ENCODE measurements around the gene SLC13A1. TPM values are rescaled to one million over a fixed set of nuclear protein-coding genes. Genes with fewer than 3 reads are reported as not detected.

The SLC13A1 gene
- total RNA-seq, 1 experiment from 2014 or later = not detected

DNA sequence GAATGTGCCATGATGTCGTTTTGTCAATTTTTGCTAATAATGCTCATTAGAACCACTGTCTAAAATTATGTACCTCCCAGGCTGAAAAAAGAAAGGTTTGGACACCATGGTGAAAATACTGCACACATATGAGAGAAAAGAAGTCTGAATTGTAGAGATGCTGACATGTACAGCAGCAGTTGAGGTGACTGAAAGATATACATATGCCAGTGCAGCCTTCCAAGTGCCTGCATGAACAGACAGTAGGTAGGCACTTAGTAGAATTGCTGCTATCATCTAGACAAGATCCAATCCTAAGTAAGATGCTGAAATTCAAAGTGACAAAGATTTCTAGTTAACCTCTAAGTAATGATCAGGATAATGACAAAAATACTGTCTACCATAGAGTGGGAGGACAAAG is 86.9 kb downstream of the SLC13A1 start:
- no peak for TF ChIP-seq CTCF (IDR thresholded peaks at IDR 0.05; ENCODE audit: unreplicated experiment)
- ChIA-PET CTCF (no interaction called here), POLR2A (no interaction called here)
- no peaks in the 10 kb centered on the region for H3K27me3 Mint-ChIP-seq (ENCODE audit: insufficient read depth, unreplicated experiment)
- intact Hi-C loops (cut with micrococcal nuclease) = no loop called here
- H3K36me3 Mint-ChIP-seq (ENCODE audit: insufficient read depth, unreplicated experiment) = no peaks in the 10 kb centered on the region
- no peak overlapping the region for H3K27ac Mint-ChIP-seq (ENCODE audit: low read depth, unreplicated experiment)
- BruUV-seq (replicated peaks) = no TSS peak
- H3K4me1 Mint-ChIP-seq (ENCODE audit: insufficient read depth, unreplicated experiment) = no peaks in the 10 kb centered on the region
- peaks cover 8% of the 10 kb centered on the region for H3K9me3 Mint-ChIP-seq (ENCODE audit: unreplicated experiment)
- DNase-seq (ENCODE audit: unreplicated experiment) = no peak
- H3K4me3 Mint-ChIP-seq (ENCODE audit: unreplicated experiment) = no peak overlapping the region

DNA sequence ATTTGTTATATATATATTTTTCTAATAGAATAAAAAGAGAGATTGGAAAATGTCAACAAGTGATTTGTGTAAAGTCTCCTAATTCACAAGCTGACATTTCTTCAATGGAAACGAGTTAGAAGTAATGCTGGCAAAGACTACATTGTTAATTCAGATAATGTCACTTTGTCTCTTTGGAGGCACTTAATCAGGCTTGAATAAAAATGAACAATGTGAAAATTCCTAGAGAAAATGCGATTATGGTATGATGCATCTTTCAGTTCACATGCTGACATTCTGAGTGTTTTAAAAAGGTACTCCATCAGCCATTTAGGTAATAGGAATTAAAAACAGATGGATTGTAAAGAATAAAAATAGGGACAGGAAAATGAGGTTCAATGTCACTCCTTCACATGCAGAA is 100.1 kb downstream of the SLC13A1 start:
- Mint-ChIP-seq H3K9me3 (ENCODE audit: unreplicated experiment) (no peaks in the 10 kb centered on the region), H3K27me3 (ENCODE audit: insufficient read depth, unreplicated experiment) (peaks cover 16% of the 10 kb centered on the region), H3K4me3 (ENCODE audit: unreplicated experiment) (no peak overlapping the region), H3K36me3 (ENCODE audit: insufficient read depth, unreplicated experiment) (no peaks in the 10 kb centered on the region), H3K27ac (ENCODE audit: low read depth, unreplicated experiment) (no peak overlapping the region), H3K4me1 (ENCODE audit: insufficient read depth, unreplicated experiment) (no peaks in the 10 kb centered on the region)
- CTCF ChIA-PET = no interaction called here
- BruUV-seq (replicated peaks) = no TSS peak
- TF ChIP-seq CTCF (IDR thresholded peaks at IDR 0.05; ENCODE audit: unreplicated experiment) = no peak
- POLR2A ChIA-PET = no interaction called here
- intact Hi-C loops (cut with micrococcal nuclease) = no loop called here
- no peak for DNase-seq (ENCODE audit: unreplicated experiment)

DNA sequence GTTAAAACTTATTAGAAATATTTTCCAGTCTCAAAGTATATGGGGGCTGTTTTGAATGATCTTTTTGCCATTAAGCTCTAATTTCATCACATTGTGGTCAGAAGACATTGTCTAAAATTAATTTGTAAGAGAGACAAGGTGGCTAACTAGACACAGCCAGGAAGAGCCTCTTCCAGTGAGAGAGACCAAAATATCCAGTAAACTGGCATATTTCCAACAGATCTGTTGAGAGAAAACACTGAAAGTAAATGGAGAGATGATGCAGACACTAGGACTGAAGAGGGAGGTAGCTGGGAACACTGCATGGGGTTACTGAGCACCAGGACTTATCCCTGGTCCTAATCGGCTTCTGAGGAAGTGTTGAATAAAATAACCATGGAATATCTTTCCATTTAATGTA is 102.8 kb downstream of the SLC13A1 start:
- no peak for TF ChIP-seq CTCF (IDR thresholded peaks at IDR 0.05; ENCODE audit: unreplicated experiment)
- Mint-ChIP-seq H3K9me3 (ENCODE audit: unreplicated experiment) (no peaks in the 10 kb centered on the region), H3K27ac (ENCODE audit: low read depth, unreplicated experiment) (no peak overlapping the region), H3K36me3 (ENCODE audit: insufficient read depth, unreplicated experiment) (no peaks in the 10 kb centered on the region), H3K27me3 (ENCODE audit: insufficient read depth, unreplicated experiment) (peaks cover 16% of the 10 kb centered on the region), H3K4me1 (ENCODE audit: insufficient read depth, unreplicated experiment) (no peaks in the 10 kb centered on the region), H3K4me3 (ENCODE audit: unreplicated experiment) (no peak overlapping the region)
- POLR2A ChIA-PET = interaction anchor here (0.7 kb wide), 1 partner anchor 54 kb away, joined by 3 read pairs; no protein-coding TSS in a partner anchor
- DNase-seq (ENCODE audit: unreplicated experiment) = no peak
- CTCF ChIA-PET = interaction anchor here (1.4 to 1.9 kb wide), 2 partner anchors 58 to 270 kb away, joined by 3 to 6 read pairs; no protein-coding TSS in a partner anchor
- intact Hi-C loops (cut with micrococcal nuclease) = no loop called here
- no TSS peak for BruUV-seq (replicated peaks)

DNA sequence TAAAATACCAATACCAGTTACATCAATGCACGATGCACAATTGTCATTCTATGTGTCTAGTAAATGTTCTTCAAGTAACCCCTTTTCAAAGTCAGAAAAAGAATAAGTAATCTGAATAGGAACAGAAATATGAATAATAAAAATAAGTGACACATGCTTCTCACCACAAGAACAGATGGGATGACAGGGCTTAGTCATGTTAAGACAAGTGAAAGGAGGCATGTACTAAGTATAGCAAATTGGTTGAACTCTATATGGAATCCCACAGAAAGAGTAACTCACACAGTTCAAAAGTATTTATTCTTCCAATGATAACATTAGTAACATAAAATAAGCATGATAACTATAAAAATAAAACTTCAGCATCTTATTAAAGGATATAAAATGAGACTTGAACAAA is 103.3 kb downstream of the SLC13A1 start:
- POLR2A ChIA-PET = no interaction called here
- no TSS peak for BruUV-seq (replicated peaks)
- Mint-ChIP-seq H3K36me3 (ENCODE audit: insufficient read depth, unreplicated experiment) (no peaks in the 10 kb centered on the region), H3K4me1 (ENCODE audit: insufficient read depth, unreplicated experiment) (no peaks in the 10 kb centered on the region), H3K27me3 (ENCODE audit: insufficient read depth, unreplicated experiment) (peaks cover 14% of the 10 kb centered on the region), H3K4me3 (ENCODE audit: unreplicated experiment) (no peak overlapping the region), H3K27ac (ENCODE audit: low read depth, unreplicated experiment) (no peak overlapping the region), H3K9me3 (ENCODE audit: unreplicated experiment) (no peaks in the 10 kb centered on the region)
- intact Hi-C loops (cut with micrococcal nuclease) = no loop called here
- CTCF ChIA-PET = interaction anchor here (1.4 to 1.9 kb wide), 2 partner anchors 58 to 271 kb away, joined by 3 to 6 read pairs; no protein-coding TSS in a partner anchor
- no peak for TF ChIP-seq CTCF (IDR thresholded peaks at IDR 0.05; ENCODE audit: unreplicated experiment)
- DNase-seq (ENCODE audit: unreplicated experiment) = peak; percentile 35

All from MCF 10A (cell line).